Tibial nerve (tissue), 4 donors: Measurements from ENCODE around the gene NOTCH4.

Experiments used
- EP300 ChIP-seq, 2 donors: sonication (generic); formaldehyde crosslinking; IDR thresholded peaks; one replicate each; pipeline ENCODE4 v1.6.1; 2017; ENCODE audit warnings: antibody characterized with exemption in 2 of 2, mild to moderate bottlenecking in 1 of 2
- POLR2A ChIP-seq, 2 donors: fragments of 450-650 bp; IDR thresholded peaks; one replicate each; pipeline ENCODE4 v1.6.1; 2017; ENCODE audit warnings: antibody characterized with exemption in 2 of 2, mild to moderate bottlenecking in 2 of 2, moderate library complexity in 2 of 2
- TF ChIP-seq, protein P1 (sequence below), 5 experiments: fragments of 200-600 bp in 3 of 5; fragments of 450-650 bp in 2 of 5; sonication (generic) in 3 of 5; IDR thresholded peaks; one replicate each; pipeline ENCODE4 v1.5.1; 2016 to 2019; ENCODE audit warnings: antibody characterized with exemption in 5 of 5, mild to moderate bottlenecking in 3 of 5, moderate library complexity in 2 of 5

DNA sequence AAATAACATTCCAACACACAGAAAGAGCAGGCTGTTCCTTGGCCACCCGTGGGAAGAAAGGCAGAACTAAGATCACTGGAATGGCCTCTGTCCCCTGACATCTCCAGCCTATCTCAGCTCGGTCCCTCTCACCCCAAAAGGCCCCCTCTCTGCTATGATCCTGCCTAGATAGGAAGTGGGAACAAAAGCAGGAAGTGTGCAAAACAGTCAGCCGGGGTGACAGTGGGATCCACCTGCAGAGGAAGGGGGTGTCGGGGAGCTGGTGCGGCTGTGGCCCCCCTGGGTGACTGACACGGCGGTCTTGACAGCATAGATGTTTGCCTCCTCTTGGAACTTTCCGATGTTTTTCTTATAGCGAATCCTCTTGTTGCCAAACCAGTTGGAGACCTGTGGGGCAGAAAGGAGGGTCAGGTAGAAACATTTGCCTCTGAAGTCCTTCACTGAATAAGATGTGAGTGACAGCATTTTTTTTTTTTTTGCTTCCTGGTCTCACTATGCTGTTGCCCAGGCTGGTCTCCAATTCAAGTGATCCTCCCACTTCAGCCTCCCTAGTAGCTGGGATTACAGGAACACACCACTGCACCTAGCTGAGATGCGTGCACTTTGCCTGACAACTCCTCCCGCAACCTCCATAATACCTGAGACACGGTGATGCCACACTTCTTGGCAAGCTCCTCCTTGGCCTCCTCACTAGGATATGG, 36.7 kb downstream of the NOTCH4 start:
- TF ChIP-seq, protein P1, sequence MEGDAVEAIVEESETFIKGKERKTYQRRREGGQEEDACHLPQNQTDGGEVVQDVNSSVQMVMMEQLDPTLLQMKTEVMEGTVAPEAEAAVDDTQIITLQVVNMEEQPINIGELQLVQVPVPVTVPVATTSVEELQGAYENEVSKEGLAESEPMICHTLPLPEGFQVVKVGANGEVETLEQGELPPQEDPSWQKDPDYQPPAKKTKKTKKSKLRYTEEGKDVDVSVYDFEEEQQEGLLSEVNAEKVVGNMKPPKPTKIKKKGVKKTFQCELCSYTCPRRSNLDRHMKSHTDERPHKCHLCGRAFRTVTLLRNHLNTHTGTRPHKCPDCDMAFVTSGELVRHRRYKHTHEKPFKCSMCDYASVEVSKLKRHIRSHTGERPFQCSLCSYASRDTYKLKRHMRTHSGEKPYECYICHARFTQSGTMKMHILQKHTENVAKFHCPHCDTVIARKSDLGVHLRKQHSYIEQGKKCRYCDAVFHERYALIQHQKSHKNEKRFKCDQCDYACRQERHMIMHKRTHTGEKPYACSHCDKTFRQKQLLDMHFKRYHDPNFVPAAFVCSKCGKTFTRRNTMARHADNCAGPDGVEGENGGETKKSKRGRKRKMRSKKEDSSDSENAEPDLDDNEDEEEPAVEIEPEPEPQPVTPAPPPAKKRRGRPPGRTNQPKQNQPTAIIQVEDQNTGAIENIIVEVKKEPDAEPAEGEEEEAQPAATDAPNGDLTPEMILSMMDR (IDR thresholded peaks at IDR 0.05): no peak
- TF ChIP-seq EP300 (IDR thresholded peaks at IDR 0.05): no peak
- TF ChIP-seq POLR2A (IDR thresholded peaks at IDR 0.05): no peak
